GM21360 (cell line): ENCODE measurements around the gene CSF3R.

Experiments
- ATAC-seq: cut with Tn5 transposase; IDR thresholded peaks from one replicate; pipeline ENCODE4 v1.9.1; 2021; ENCODE audit warnings: mild to moderate bottlenecking, moderate library complexity; ENCODE audit not compliant: unreplicated experiment

Gene CSF3R

DNA sequence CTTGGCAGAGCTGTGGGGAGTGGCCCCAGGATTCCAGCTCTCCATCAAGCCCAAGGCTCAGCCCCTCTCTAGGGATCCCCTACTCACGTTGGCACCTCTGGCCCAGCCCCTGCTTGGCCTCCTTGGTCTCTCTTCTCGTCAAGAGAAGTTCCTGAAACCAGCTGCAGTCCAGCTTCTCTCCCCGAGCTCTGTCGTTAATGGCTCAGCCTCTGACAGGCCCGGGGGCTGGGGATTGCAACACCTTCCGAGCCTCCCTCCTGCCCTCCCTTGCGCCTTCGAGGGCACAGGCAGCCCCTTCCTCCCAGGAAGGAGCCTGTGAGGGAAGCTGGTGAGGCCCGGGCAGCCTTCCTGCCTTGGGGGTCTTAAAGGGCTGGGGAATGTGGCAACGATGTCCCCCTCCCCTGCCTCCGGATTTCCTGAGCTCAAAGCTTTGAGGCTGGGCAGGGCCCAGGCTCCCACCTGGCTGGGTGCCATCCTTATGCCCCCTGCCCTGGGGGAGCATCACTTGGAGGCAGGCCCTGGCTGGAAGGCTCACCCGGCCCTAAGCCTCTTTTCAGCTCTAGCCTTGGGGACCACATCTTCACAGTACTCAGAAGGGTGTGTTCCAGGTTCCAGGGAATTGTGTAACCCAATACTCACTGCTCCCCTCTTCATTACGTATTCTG lies at the start of gene CSF3R:
Gene CSF3R (minus strand): TSS at position 190 of the 665 bp plus-strand sequence. CDS start 3,417 bp downstream, outside the sequence.
- no peak for ATAC-seq

DNA sequence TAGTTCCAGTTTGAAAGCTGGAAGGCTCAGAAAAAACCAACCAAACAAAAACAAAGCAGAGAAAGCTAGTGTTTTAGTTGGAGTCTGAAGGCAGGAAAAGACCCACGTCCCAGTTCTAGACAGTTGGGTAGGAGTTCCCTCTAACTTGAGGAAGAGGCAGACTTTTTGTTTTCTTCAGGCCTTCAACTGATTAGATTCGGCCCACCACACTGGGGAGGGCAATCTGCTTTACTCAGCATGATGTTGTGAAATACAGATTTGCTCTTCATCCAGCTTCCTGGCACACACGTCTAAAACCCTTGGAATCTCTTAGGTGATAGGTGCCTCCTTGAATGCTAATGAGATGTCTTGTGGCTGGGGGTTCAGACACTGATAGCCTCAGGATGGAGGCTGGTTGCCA lies 49.1 kb upstream of the CSF3R start:
- no peak for ATAC-seq

DNA sequence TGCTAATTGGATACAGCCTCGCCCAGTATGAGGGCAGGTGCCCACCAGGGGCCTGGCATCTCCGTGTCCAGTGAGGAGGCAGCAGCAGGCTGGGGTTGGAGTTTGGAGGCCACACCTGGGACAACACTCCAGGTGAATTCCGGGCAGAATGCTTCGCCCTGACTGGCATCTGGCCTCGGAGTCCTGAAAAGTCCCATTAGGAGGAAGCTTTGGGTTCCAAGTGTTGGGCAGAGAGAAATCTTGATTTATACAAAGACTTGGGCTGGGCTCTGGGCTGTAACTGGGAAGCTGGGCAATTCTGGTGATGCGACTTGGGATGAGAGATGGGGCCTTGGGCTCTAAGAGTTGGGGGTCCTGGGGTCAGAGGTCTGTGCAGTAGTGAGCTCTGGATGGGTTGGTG lies 48.1 kb upstream of the CSF3R start:
- no peak for ATAC-seq

DNA sequence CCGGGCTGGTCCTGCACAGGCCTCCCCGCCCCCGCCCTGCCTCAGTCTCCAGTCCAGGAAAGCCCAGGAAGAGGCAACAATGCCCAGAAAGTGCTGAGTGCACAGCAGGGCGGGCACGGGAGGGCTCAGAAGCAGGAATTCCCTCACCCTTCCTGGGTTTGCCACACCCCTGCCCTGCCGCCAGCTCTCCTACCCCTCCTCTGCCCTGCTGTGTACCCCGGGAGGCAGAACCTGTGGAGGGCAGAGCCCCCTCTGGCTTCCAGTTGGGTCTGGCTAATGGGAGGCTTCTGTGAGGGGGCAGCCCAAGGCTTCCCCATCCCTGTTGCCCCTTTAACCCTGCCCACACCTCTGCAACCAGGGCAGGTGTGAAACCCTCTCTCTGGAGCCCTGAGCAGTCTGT lies 47.5 kb upstream of the CSF3R start:
- no peak for ATAC-seq

DNA sequence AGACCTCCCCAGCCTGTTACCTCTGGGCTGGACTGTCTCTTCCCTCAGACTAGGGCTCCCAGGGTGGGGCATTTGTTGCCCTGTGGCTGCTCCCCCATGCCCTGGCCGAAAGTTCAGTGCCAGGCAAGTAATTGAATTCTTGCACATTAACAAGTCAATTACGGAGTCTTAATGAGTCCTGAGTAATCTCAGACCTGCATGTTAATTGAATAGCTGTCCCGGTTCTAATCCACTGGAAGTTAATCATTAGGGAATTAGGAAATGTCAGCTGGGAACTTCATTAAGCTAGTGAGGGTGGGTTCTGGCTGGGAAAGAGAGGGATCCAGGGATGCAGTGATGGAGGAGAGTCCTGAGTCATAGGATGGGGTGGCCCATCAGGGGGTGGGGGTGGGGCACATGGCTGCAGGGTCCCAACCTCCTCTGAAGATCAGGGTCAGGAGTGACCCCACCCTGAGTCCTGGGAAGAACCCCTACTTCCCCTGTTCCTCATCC lies 47.1 kb upstream of the CSF3R start:
- ATAC-seq, result no peak

DNA sequence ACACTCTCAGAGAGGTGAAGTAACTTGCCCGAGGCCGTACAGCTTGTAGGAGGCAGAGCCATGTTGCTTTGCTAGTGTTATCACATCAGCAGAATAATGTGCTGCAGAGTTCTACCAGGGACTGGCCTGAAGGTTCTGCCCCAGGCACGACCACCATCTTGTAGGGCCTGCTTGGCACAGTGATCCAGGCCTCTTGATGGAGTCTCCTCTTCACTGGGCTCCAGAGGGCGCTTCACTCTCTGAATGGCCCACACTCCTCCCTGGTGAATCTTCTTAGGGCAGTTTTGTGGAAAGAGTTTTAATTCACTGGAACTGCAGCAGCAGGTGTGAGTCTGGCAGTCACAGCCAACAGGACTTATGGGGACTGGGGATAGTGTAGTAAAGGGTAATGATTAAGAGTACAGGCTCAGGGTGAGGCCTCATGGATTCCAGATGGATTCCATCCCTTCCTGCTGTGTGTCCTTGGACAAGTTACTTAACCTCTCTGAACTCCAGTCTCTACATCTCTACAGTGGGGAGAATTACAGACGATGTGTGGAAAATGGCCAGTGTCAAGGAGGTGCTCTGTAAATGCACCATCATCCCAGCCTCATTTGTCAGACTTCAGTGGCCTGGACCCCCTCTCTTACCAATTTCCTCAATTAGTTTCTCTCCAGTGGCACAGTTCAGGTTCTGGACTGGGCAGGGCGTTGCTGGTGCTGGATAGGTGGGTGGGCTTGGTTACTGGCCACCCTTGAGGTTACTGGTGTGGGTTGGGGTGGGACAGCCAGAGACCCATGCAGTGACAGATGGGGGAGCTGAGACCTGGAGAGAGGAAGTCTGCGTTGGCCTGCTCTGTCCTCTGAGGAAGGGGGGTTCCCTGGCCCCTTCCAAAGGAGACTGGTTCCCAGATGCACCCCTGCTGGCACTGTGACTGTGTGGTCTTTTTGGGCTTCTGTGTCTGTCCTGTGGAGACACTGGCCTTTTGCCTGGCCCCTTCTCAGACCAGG lies 45.9 kb upstream of the CSF3R start:
- no peak for ATAC-seq

DNA sequence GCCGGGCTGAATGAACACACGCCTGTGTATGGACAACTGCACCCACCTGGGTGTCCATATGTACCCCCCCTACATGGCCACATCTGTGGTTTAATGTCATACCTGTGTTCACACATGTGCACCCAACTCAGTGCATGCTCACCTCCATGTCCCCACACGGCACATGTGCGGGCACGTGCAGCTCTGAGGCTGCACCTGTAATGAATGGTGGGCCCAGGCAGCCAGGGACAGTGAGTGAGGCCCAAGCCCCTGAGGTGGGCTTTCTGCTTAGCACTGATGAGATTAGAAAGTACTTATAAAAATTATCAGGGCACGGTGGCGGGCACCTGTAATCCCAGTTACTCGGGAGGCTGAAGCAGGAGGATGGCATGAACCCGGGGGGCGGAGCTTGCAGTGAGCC lies 42.5 kb upstream of the CSF3R start:
- no peak for ATAC-seq

DNA sequence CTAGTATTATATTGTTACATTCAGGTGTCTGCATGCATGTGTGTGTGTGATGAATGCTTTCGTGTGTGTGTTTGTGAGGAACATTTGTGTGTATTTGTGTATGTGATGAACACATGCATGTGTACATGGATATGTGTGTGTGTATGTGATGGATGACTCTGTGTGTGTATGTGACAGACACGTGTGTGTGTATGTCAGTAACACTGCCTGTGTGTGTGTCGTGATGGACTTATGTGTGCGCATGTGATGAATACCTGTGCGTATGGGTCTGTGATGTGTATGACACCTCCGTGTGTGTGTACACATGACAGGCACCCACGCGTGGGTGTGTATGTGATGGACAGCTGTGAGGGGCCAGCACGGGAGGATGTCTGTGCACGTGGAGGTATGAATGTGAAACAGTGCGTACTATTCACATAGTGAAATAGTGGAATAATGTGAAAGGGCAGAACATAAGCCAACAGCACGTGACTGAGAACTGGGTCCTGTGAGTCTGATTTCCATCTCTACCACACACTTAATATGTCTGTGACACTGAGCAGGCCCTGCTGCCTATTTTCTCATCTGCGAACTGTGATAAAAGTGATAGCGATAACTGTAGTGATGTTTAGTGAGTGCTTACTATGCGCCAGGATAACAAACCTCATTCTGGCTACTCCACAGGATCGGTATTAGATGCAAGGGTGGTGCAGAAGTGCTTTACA lies 41.8 kb upstream of the CSF3R start:
- no peak for ATAC-seq

DNA sequence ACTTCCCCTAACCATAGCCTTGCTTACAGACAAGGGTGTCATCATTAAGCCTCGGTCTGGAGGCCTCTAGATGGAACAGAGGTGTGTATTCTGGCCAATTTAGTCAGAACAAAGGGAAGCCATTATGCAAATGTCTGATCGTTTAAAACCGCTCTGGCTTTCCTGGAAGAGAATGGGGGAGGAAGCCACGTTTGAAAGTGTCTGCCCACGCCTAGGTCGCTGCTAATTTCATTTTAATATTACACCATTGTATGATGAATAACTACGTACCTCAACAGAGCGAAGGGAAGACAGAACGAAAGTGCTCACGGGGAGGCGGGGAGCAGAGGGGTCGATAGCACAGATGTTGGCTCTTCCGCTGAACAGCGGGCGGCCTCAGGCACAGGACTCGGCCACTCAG lies 41.1 kb upstream of the CSF3R start:
- no peak for ATAC-seq

DNA sequence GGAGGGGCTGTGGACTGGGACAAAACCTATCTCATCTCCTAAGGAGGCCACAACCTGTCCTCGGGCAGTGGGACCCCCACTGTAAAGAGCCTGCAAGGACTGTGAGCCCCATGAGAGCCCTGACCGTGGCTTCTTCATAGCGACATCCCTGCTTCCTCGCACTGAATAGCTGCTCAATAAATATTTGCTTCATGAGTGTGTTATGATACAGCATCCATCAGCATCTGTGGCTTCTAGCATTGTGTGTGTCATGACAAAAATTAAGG lies 40.5 kb upstream of the CSF3R start:
- no peak for ATAC-seq

DNA sequence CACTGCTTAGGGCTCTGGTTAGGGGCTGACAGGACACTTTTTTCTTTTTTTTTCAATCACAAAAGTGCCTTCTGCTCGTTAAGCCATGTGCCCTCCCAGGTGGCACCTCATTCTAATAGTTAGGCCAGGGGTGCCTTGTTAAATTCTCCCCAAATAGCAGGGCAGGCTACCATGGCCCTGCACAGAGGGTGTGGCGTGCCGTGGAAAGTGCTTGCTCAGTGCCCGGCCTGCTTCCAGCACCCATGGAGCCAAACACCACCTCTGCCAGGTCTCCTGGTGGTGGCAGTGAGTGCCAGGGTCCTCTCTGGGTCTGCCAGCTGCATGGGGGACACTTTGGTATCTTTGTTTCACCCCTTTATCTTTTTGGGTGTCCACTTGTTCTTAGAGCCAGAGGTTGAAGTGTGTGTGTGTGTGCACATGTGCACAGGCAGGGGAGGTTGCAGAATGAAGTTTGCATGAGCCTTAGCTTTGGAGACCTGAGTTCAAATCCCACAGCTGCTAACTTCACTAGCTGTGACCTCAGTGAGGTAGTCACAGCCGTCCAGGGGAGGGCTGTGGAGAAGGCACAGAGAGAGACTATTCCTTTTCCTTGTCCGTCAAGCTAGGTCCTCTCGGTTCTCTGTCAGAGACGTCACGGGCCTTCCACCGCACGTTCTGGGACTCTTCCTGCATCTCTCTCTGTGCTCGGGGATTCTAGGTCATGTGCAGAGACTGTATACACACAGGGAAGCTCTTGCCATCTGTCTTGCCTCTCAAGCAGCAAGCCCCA lies 39.9 kb upstream of the CSF3R start:
- ATAC-seq, result no peak

DNA sequence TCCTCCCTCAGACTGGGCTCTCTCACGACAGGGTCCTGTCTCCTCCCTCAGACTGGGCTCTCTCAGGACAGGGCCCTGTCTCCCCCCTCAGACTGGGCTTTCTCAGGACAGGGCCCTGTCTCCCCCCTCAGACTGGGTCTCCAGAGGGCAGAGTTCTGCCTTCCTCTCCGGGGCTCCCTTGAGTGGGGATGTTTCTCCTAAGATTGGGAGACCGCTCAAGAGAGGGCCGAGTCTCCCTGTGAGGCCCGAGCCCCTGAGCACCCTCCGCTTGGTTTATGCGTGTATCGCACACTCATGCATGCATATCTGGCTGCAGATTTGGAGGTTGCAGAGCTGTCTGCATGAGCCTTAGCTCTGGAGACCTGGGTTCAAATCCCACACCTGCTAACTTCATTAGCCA lies 39.3 kb upstream of the CSF3R start:
- ATAC-seq, result no peak

DNA sequence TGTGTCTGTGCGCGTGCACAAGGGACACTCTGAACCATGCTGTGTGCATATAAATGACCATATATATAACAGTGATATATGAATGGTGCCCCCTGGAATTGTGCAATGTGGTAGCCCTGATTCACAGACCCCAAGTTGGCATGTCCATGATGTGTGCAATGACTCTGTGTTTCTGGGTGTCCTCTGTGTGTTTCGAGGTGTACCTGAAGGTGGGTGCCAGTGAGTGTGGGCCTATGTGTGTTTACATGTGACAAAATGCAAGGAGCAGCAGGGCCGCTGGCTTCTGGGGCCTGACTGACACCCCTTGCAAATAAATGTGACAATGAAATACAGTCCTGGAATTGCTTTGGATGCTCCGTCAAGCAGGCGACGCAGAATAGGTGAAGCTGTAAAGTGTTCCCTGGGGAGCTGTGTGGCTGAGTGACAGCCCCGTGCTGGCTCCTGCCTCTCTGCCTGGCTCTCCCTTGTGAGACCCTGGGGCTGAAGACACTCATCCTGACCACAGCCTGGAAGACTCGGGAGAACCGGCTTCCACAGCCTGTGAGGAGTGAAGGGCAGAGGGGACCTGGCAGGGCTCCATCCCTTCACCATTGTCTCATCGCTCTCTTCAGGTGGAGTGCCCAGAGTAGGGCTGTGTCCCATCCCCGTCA lies 38.2 kb upstream of the CSF3R start:
- ATAC-seq, result no peak

DNA sequence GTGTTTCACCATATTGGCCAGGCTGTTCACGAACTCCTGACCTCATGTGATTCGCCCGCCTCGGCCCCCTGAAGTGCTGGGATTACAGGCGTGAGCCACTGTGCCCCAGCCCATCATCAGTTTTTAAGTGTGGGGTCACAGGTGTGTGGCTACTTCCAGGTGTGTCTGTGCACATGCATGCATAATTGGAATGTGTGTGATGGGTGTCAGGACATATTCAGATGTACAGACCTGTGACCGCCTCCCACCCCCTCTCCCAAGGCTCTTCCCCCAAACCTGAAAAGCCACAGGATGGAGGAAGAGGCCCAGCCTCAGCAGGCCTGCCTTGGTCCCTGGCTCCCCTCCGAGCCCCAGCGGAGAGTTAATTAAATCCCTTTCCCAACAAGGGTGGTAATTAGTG lies 37.3 kb upstream of the CSF3R start:
- no peak for ATAC-seq

DNA sequence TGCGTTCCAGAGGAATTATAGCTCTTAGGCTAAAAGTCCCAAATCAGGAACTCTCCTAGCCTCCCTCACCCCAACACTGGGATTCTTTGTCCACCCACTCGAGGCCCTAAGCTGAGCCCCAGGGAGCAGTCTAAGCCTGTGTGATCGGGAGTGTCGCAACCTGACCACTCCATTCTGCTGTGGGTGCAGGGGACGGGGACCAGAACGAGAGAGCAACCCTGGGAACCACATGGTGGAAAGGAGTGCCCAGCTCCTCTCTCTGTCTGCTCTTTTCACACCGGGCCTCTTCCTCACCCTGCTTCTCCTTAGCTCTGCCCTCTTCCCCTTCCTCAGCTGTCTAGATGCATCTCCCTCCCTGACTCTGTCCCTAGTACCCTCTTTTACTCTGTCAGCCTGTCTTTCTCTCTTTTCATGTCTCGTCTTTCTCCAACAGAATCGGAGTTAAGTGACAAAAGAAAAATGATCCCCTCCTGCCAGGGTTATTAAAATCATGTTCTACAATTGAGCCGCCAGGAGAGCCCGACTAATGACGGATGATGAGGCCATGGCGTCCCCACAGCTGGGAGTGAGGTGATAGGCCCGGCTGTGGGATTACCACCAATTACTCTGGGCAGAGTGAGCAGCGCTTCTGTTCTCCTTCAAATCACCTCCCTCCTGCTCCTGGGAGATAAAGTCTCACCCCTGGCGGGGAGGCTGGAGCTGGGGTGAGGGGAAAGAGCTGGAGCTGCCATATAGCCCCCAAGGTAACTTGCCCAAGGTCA lies 34.5 kb upstream of the CSF3R start:
- no peak for ATAC-seq

DNA sequence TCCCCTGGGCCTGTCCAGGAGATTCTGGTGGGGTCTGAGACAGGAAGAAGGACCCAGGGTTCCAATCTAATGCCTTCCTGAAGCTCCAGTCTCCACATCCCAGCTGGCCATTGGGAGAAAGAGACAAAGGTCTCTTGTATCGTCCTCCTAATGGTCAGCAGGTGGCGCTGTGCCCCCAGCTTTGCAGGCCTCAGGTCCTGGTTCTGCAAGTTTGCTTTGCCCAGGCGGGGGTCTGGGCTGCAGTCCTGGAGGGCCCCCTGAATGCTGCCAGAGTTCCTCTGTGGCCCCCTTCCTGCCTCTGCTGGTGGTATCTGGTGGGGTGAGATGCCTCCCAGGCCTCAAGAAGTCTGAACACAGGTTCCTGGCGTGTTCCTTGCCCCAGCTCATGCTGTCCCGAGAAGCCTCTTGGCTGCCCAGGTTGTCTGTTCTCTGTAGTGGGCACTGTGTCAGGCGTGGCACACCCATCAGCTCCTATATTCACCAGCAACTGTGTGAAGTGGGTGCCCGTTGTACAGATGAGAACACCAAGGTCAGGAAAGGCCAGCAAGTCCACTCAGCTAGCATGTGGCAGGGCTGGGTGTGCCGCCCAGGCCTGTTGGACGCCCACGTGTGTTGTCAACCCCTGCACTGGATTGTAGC lies 33.8 kb upstream of the CSF3R start:
- ATAC-seq, result no peak

DNA sequence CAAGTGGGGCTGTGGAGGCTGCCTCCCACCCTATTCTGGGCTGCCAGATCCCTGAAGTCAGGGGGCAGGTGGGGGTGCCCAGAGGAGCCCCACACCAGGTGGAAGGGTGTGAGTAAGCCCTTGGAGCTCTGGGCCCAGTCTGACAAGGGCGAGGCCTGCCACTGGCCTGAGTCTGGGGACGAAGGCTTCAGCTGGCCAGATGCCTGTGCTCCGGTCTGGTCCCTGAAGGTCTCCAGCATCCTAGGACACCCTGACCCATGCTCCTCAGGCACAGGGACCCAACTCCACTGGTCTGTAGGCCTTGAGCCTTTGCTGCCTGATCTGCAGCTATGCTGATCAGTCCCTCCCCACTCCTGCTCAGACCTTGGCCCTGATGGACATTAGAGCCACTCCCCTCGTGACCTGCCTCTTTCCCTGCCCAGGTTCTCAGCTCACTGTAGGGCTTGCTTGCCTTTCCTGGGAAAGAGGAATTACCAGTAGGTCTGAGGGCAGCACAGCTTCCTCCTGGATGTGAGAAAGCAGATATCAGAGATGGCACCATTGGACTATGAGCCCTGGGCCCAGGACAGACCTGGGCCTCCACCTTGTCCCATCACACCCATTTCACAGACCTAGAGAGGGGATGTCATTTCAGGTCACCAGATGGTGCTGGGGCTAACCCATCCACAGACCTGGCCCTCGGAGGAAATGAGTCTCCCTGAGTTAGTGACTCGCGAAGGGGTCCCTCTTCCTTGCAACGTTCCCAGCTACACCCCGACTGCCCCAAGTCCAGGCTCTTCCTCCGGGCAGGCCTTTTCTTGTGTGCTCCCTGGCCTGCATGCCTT lies 32.8 kb upstream of the CSF3R start:
- no peak for ATAC-seq

DNA sequence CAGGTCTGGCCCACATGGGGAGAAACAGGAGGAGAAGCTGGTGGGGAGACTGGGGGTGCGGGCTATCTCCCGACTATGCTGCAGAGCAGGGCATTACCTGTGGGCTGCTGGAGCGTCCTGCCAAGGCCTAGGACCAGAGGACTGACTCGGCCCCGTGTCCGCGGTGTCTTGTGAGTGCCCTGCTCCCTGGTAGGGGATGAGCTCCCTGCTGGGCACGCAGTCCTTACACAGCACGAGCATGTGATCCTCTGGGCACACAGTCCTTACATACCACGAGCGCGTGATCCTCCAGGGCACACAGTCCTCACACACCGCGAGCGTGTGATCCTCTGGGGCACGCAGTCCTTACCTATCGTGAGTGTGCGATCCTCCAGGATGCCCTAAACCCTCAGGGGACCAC lies 31.8 kb upstream of the CSF3R start:
- no peak for ATAC-seq
